Type B pancreatic cell (in vitro differentiated cells): ENCODE measurements around the gene CHKB. TPM values are rescaled to one million over a fixed set of nuclear protein-coding genes. Genes with fewer than 3 reads are reported as not detected.

Experiments
- DNase-seq: peaks from one replicate; pipeline ENCODE4 v3.0.0; 2021; ENCODE audit warnings: mixed read lengths; ENCODE audit not compliant: unreplicated experiment; ENCODE audit errors: extremely low spot score
- H3K27ac Mint-ChIP-seq: 2 replicates; pipeline ENCODE4 v1.8.0; 2021; ENCODE audit warnings: mild to moderate bottlenecking, mixed read lengths
- H3K27me3 Mint-ChIP-seq: 2 replicates; pipeline ENCODE4 v1.8.0; 2021; ENCODE audit warnings: mixed read lengths
- H3K36me3 Mint-ChIP-seq: 2 replicates; pipeline ENCODE4 v1.8.0; 2021; ENCODE audit warnings: mixed read lengths
- H3K4me1 Mint-ChIP-seq: one replicate; pipeline ENCODE4 v1.8.0; 2021; ENCODE audit warnings: mixed read lengths; ENCODE audit not compliant: unreplicated experiment
- H3K4me3 Mint-ChIP-seq: 2 replicates; pipeline ENCODE4 v1.8.0; 2021; ENCODE audit warnings: mild to moderate bottlenecking, mixed read lengths
- H3K9me3 Mint-ChIP-seq: 2 replicates; pipeline ENCODE4 v1.8.0; 2021; ENCODE audit warnings: mixed read lengths
- long read RNA-seq: library from polyadenylated mRNA; unstranded; transcript quantifications from one replicate; pipeline ENCODE4 v2.0.0, GENCODE V29; 2020
- total RNA-seq: library from RNA; stranded (reverse); gene quantifications from 2 replicates; pipeline ENCODE4 v1.2.1, GENCODE V29; 2021; ENCODE audit warnings: low replicate concordance
- TF ChIP-seq, protein P1 (sequence below): fragments of 200-600 bp; sonication (generic); conservative IDR thresholded peaks from 2 replicates; pipeline ENCODE4 v1.5.0; 2021; ENCODE audit warnings: antibody characterized with exemption, mild to moderate bottlenecking

The CHKB gene, protein sequence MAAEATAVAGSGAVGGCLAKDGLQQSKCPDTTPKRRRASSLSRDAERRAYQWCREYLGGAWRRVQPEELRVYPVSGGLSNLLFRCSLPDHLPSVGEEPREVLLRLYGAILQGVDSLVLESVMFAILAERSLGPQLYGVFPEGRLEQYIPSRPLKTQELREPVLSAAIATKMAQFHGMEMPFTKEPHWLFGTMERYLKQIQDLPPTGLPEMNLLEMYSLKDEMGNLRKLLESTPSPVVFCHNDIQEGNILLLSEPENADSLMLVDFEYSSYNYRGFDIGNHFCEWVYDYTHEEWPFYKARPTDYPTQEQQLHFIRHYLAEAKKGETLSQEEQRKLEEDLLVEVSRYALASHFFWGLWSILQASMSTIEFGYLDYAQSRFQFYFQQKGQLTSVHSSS
- 88.1 and 96.9 TPM in 2 replicates for total RNA-seq
- long read RNA-seq, transcript CHKB-201 (11 exons, 1,638 nt): major isoform, 18 of 27 reads
- long read RNA-seq, partial matches to known transcripts: 1 of 27 reads
- long read RNA-seq, other reads (novel, unspliced or antisense): 6 of 27 reads

DNA sequence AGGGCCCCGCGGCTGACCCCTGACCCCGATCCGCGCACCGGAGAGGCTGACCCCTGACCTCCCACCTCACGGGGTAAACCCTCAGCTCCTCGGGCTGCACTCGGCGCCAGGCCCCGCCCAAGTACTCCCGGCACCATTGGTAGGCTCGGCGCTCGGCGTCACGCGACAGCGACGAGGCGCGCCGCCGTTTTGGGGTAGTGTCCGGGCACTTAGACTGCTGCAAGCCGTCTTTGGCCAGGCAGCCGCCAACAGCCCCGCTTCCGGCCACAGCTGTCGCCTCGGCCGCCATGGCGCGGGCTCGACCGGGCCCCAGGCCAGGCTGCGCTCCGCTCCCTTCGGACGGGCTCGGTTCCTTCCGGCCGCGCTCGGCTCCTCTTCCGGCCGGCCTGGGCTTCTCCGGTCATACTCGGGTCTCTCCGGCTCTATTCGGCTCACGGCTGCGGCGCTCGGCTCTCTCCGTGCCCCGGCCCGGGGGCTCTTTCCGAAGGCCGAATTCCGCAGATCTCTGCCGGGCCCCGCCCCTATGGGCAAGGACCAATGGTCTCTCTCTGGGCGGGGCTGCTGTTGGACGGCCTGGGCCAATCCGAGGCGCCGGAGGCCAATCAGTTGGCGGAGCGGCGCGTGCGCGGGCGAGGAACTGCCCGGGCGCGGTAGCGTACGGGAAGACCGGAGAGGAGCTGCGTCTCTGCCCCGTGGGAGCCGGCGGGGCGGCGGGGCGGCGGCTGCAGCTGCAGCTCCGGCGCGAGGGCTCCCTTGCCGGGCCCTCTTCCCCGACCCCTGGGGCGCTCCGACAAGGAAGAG lies at the start of gene CHKB:
TSS of gene CHKB (minus strand) at position 357 of the 801 bp plus-strand sequence. CDS start at position 289, 68 bp downstream.
- H3K27me3 Mint-ChIP-seq: no peaks in the 10 kb centered on the region
- H3K4me1 Mint-ChIP-seq: peaks cover 6% of the 10 kb centered on the region
- no peaks in the 10 kb centered on the region for H3K9me3 Mint-ChIP-seq
- H3K27ac Mint-ChIP-seq: peak within 1 kb of the TSS; percentile 93
- TF ChIP-seq, protein P1, sequence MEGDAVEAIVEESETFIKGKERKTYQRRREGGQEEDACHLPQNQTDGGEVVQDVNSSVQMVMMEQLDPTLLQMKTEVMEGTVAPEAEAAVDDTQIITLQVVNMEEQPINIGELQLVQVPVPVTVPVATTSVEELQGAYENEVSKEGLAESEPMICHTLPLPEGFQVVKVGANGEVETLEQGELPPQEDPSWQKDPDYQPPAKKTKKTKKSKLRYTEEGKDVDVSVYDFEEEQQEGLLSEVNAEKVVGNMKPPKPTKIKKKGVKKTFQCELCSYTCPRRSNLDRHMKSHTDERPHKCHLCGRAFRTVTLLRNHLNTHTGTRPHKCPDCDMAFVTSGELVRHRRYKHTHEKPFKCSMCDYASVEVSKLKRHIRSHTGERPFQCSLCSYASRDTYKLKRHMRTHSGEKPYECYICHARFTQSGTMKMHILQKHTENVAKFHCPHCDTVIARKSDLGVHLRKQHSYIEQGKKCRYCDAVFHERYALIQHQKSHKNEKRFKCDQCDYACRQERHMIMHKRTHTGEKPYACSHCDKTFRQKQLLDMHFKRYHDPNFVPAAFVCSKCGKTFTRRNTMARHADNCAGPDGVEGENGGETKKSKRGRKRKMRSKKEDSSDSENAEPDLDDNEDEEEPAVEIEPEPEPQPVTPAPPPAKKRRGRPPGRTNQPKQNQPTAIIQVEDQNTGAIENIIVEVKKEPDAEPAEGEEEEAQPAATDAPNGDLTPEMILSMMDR: no peak
- DNase-seq: peak; percentile 99
- peak within 1 kb of the TSS; percentile 91 for H3K4me3 Mint-ChIP-seq
- peaks cover 3% of the 10 kb centered on the region for H3K36me3 Mint-ChIP-seq

DNA sequence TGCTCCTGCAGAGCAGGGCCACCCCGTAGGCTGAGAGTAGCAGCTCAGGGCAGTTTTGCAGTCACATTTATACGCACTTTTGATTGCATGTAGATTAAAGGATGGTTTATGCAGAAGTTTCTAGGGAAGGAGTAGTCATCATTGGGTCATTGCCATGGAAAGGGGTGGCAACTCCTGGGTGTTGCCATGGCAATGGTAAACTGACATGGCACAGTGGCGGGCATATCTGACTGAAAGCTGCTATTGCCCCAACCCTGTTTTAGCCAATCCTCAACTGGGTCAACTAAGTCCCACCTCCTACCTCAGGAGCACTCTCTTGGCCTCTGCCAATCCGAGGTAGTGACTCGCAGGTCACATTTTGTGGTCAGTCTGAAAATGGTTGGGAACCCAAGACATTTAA lies 47.7 kb upstream of the CHKB start:
- no peaks in the 10 kb centered on the region for H3K9me3 Mint-ChIP-seq
- TF ChIP-seq, protein P1: no peak
- no peaks in the 10 kb centered on the region for H3K27me3 Mint-ChIP-seq
- H3K4me3 Mint-ChIP-seq: peak overlapping the region; percentile 40
- H3K36me3 Mint-ChIP-seq: no peaks in the 10 kb centered on the region
- DNase-seq: no peak
- peaks cover 29% of the 10 kb centered on the region for H3K4me1 Mint-ChIP-seq
- peak overlapping the region; percentile 51 for H3K27ac Mint-ChIP-seq

DNA sequence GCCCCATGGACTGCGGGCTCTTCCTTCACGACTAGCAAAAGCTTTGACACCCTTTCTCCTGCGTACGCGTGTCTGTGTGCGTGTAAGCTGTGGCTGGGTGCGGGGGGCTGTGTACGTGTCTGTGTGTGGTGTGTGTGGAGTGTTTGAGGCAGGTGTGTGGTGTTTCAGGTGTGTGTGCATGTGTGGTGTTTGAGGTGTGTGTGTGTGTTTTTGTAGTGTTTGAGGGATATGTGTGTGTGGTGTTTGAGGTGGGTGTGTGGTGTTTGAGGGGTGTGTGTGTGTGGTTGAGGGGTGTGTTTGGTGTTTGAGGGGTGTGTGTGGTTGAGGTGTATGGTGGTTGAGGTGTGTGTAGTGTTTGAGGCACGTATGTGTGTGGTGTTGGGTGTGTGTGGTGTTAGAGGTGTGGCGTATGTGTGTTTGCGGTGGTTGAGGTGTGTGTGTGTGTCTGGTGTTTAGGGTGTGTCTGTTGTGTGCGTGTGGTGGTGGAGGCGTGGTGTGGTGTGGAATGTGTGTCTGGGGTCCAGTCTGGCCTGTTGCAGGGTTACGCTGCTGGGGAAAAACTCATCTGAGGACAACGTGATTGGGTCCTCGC lies 46.0 kb upstream of the CHKB start:
- Mint-ChIP-seq H3K36me3 (no peaks in the 10 kb centered on the region), H3K4me3 (peak overlapping the region; percentile 98), H3K27ac (peak overlapping the region; percentile 69), H3K4me1 (peaks cover 29% of the 10 kb centered on the region), H3K9me3 (no peaks in the 10 kb centered on the region), H3K27me3 (no peaks in the 10 kb centered on the region)
- TF ChIP-seq, protein P1: no peak
- DNase-seq: no peak

DNA sequence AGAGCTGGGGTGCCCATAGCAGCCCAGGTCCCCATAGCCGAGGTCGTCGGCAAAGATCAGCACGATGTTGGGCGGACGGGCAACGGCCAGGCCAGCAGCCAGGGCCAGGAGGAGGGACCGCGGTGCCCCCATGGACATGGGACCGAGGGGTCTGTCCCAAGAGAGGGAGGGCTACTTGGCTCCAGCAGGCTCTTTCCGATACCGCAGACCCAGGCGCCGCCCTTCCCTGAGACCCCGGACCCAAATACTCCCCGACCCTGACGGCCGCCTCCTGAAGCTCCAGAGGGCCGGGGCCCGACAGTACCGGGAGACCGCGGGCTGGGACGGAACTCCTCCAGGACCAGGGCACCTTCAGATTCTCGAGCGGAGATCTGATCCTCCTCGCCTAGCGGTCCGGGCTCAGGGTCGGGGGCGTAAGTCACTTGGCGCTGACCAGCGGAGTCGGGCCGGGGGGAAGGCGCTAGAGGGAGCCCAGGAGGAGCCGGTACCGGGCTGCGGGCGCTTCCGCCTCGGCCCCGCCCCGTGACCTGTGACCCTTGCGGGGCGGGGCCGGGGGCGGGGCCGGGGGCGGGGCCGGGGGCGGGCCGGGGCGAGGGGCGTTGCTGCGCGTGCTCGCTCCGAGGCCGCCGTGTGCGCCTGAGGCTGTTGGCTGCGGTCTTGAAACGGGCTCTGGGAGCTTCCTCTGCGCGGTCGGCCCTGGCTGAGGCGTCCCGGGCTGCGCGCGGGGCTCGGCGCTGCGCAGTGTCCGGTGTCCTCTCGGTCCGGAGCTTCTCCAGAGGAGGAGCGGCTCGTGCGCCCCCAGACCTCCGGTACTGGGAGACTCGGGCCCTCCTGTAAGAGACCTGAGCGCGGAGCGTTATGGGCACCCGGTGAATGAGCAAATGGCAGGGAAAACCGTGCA lies 45.2 kb upstream of the CHKB start, which contains the start of gene ARSA:
TSS of gene ARSA (minus strand) at position 511 of the 901 bp plus-strand sequence. CDS start at position 138, 373 bp downstream.
- Mint-ChIP-seq H3K9me3 (no peaks in the 10 kb centered on the region), H3K4me3 (peak within 1 kb of the TSS; percentile 98), H3K27me3 (no peaks in the 10 kb centered on the region), H3K4me1 (peaks cover 29% of the 10 kb centered on the region), H3K27ac (peak within 1 kb of the TSS; percentile 69), H3K36me3 (no peaks in the 10 kb centered on the region)
- peak; percentile 79 for DNase-seq
- TF ChIP-seq, protein P1: peak; percentile 39
